NCI-H146 (cell line): Measurements from ENCODE around the gene ARHGAP15.

ENCODE experiments used
- DNase-seq: peaks from one replicate; lab custom pipeline; 2025; lab: John Stamatoyannopoulos, UW

ARHGAP15 gene

DNA sequence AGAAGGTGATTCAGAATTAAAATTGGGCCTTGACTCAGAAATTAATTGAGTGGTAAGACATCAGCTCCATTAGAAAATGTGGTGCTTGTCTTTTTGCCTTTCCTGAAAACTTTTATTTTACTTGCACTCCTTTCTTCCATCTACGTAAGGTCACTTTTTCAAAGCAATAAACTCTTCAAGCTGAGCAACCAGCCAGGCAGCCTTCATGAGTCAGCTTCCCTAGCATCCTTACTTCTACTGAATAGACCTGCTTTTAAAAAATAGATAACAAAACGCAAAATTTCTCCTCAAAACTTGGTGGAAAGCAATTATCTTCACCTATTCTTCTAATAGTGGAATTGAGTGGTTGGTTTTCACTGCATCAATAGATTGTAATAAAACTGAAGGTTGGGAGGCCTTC is 504.2 kb downstream of the ARHGAP15 start:
- no peak for DNase-seq

DNA sequence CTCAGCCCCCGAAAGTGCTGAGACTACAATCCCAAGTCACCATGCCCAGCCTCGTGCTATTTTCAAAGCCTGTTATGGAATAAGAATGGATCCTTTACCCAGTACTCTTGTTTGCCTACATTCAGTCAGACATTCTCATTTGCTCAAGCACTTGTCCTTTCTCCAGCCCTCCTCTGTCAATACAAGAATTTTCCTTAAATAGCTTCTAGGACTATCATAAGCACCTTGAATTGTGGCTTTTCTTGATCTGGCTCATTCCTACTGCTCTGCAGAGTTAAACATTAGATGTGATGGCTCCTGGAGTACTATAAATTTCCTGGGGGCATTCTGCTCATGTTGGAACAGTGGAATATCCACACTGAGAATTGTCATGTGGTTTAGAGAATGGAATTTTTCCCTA is 506.1 kb downstream of the ARHGAP15 start:
- DNase-seq, result no peak

DNA sequence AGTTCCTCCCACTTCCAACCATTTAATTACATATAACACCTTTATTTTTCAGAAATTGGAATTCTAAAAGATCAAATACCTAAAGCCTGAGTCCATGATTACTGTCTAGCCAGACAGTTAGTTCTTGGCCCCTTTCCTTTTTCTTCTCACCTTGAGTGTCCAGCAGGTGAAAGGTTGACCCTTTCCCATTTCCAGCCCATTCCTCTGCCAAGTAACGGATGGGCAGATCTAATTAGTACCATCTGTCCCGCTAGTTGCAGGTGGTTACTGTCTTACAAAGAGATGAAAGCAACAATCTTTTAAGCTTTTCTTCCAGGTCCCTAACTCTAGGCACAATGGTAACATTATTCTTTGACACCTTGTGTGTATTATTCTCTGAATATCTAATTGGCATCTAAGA is 506.7 kb downstream of the ARHGAP15 start:
- DNase-seq, result no peak

DNA sequence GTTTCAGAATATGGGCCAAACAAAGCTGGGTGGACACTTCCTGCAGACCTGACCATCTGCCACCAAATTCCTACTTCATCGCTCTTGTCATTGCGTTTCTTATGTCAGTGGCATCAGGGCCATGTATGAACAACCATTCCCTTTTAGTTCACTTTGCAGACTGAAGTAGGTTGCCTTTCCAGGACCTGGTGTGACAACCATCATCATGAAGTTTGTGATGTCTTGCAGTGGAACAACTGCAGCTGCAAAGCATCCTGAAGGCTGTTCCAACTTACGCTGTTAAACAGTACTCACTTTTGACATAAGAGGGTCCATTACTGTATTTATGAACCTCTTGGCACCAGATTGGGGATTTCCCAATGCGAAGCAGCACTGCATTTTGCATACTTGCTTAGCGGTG is 511.6 kb downstream of the ARHGAP15 start:
- DNase-seq, result no peak

DNA sequence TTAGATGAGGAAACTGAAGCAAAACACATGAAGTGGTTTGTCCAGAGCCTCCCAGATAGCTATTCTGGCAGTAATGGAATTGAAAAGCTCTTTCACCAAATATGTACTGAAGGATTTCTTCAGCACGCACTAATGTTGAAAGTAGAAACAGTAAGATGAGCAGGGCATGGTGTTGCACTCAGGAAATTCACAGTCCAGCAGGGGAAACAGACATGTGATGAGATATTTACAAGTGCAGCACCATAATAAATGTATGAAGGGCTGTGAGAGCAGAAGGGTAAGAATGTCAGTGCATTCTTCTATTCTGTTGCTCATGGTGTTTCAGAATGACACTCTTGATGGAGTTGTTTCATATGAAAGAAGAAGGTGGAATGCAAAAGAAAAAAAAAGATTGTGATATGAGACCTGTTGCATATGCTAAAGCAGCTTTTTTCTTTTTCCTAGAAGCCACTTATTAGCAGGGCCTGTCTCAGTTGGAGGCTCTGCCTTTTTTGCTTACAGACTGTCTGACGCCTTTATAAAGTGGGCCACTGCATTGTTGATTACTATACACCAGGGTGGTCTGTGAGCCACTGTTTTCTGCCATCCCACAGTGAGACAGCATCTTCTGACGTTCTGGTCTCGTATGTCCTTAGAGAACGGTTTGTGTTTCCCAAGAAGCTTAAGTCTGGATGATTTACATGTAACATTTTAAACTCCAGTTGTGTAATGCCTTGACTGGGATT is 516.9 kb downstream of the ARHGAP15 start:
- DNase-seq, result no peak

DNA sequence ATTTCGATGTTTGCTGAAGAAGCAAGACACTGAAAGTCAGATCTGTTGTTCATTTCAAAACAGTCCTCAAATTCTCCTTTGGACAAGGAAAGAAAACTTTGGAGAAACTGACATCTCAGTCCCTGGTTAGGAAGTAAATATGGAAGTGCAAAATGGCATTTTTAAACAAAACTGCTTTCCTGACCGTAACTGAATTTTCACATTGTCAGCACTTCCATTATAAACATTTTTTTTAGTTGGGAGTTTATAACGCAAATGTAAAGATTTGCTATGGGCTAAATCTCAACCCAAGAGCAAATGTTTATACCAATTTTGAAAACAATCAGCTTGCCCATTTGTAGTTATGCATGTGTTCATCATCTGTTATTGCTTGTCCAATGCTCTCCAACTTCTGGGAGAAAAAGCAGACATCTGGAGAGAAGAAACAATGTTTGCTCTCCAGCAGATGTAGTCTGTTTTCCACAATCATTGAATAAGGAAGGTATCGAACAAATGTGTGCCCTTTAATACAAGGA is 520.1 kb downstream of the ARHGAP15 start:
- no peak for DNase-seq

DNA sequence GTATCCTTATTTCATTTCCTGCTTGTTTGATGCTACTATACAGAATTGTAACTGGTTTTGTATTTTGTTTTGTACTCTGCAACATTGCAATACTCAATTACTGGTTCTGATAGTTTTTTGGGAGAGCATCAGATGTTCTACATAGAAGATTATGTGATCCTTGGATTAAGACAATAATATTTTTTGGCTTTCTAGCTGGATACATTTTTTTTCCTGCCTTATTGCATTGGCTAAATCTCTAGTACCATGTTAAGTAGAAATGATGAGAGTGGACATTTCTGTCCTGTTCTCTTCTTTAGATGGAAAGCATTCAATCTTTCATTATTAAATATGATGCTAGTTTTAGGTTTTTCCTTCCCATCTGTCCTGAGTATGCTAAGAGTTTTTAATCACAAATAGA is 523.5 kb downstream of the ARHGAP15 start:
- no peak for DNase-seq

DNA sequence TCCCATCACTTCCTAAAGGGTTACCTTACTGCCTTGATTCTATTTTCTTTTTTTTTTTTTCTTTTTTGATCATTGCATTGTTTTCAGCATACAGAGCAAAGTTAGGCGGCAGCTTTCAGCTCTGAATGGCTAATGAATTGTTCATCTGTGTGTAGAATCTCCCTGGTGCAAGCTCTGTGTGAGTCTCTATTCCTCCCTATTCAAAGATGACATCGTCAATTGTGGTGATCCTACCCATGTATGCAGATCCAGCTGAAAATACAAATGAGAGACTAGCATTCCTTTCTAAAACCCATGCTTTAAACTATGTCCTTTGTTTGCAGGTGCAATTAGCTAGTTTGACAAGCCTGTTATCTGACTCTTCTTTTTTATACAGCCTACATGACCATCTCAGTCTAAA is 539.0 kb downstream of the ARHGAP15 start:
- peak; percentile 68 for DNase-seq

DNA sequence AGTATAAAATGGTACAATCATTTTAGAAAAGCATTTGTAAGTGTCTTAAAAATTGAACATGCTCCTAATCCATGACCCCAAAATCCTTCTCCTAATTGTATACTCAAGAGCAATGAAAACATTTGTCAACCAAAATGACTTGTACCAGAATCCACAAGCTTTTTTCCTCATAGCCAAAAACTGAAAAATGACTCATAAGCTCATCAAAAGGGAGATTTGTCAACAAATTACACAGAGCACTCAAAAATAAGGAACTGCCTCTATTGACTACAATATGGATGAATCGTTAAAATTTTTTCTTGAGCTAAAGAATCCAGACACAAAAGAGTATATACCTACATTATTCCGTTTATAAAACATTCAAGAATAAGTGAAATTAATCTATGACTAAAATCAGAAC is 544.8 kb downstream of the ARHGAP15 start:
- no peak for DNase-seq

DNA sequence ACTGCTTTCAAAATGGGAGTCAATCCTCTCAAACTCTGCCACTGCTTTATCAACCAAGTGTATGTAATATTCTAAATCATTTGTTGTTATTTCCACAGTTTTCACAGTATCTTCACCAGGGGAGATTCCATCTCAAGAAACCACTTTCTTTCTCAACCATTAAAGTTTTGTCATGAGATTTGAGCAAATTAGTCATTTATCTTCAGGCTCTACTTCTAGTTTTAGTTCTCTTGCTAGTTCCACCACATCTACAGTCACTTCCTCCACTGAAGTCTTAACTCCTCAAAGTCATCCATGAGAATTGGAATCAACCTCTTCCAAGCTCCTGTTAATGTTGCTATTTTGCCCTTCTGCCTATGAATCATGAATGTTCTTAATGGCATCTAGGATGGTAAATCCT is 545.8 kb downstream of the ARHGAP15 start:
- no peak for DNase-seq

DNA sequence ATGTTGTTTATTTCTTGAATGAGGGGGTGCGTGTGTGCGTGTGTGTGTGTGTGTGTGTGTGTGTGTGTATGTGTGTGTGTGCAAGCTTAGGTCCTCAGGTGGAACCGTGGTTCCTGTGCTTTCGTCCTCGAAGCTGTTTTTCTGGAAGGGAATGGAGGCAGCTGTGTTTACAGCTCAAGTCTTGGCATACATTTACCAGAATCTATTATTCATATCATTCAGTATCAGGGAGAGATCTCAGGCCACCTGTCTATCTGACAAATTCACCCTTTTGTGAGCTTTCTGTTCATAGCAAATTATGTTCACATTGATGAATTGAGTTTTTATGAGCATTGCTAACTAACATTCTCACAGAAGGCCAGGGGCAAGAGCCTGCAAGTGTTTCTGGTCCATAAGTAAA is 550.4 kb downstream of the ARHGAP15 start:
- DNase-seq, result peak; percentile 82

DNA sequence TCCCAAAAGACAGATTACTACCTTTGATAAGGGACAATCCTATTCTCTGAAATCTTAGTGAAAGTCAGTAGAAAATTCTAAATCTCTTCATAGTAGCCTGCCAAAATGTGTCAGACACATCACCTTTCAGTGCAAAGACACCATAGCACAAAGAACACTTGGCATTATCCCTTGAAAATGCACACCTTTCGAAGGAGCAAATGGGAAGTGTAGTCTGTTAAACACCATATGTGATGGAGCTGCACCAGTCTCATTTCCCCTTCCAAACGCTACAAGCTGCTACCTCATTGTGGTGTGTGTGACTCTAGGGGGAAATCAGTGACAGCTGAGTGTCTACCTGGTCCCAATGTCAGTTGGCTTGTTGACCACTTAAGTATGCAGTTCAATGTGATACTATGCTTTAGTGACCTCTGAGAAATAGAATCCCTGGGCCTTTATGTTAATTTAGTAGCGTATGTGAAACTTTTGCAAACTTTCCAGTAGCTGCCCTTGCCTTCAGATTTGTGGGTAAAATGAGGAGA is 551.7 kb downstream of the ARHGAP15 start:
- DNase-seq, result no peak

DNA sequence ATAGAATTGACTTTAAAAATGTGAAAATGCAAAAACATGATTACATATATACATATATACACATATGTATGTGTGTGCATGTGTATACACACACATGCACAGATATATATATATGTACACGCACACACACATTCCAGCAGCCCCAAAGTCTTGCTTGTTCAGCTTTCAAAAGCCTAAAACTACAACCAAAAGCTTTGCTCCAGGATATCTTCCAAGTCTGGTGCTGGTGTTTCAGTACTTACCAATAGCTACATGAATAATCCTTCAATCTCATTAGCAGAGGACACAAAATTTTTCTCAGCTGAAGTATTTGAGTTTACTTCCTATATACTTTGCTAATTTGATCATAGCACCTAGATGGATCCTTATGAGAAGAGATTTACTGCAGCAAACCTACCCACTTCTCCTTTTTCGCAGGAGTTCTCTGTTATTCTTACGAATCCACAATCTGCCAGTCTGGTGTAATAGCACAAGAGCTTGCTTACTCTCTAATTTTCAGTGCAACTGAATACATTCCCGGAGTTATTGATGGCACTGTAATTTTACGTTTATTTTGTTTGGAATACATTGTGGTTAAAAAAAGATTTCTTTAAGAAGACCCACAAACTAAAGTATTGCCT is 553.3 kb downstream of the ARHGAP15 start:
- no peak for DNase-seq

DNA sequence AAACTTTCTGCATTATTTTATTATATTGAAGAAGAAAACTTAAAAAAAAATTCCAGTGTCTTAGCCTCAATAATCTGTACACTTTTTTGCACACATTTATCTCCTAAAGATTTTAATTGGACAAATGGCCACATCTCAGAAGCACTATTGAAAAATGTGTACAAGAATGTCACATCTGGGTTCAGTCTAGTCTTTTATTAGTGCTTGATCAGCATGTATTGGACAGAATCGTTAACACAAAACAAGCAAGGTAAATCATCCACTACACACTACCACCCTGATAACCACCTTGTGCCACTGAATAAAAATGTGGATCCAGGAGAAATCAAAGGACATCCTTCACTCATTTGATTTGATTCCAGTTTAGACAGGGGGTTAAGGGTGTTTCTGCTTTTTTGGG is 554.8 kb downstream of the ARHGAP15 start:
- DNase-seq, result no peak

DNA sequence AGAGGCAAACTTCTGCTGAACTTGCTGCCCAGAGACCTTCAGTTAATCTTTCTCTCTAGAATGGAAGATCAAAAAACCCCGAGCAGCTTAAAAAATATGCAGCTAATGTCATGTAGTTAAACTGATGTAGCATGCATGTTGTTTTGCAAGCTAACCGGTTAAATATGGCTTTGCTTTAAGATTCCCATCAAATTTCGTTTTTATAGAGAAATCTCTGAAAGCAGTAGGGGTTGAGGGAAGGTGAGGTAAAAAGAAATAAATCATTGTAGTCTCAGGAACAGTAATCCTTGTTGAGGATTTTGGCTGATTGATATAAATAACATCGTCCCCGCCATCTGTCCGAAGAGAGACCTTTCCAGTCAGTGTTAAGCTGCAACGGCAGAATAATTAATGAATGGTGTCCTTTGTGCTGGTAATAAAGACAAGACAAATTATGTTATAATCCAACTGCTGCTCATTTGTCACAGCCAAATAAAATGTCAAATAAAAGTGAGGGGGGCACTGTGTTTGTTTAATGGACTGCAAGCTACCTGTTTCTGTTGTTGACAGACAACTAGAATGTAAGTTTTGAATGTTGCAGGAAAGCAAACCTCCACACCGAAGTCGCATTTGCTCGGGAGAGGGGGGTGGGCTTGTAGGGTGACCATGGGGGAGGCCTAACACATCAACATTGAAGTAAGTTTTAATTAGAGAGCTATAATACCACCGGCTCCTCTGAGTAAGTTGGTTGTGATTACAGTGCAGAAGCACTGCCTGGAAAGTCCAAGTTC is 555.5 kb downstream of the ARHGAP15 start:
- peak; percentile 18 for DNase-seq

DNA sequence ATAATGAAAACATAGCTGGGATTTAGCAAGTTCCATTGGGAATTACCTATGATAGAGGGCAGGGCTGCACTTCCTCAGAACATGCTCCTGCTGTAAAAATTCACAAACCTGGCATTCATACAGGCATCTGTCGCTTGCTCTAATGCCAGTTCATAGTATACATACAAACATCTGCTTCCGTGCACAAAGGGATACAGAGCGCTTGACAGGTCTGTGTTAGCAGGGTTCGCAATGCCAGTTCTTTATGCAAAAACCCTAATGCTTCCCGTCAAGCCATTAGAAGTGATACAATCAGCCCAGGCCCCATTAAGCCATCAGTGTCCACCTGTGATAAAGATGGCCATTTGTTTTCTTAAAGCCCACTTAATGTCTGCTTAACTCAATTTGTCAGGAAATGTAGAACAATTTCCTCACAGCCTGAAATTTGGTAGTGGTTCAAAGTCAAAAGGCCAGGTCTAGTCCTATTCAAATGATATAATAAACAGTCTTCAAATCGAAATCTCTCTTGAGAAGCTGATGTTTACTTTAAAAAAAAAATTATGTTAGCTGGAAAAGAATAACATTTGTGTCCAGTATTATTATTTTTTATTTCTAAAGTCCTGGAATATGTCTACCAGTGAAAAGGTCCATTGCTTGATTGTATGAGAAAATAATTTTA is 556.3 kb downstream of the ARHGAP15 start:
- DNase-seq, result peak; percentile 72

DNA sequence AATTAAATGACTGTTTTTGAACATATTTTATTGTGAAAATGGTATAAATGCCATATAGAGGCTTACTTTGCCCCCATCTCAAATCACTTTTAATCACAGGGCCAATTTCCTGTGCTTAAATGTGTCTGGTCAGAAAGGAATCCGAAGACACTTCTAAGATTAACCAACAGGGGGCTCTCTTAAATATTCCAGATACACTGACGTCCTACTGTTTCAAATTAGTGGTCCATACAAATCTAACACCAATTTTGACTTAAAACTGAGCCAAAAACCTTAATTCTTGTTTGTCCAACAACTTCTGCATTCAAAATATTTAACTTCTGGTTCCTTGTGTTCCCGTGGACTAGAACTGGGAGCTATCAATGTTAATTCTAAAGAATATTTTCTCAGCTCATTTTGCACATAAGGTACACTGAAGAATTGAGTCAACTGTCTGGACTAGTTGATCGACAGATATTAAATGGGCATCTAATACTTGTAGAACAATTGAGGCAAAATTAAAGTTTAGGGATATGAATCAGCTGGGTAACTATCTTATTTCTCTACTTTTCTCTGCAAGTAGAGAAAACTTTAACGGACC is 557.5 kb downstream of the ARHGAP15 start:
- peak; percentile 25 for DNase-seq

DNA sequence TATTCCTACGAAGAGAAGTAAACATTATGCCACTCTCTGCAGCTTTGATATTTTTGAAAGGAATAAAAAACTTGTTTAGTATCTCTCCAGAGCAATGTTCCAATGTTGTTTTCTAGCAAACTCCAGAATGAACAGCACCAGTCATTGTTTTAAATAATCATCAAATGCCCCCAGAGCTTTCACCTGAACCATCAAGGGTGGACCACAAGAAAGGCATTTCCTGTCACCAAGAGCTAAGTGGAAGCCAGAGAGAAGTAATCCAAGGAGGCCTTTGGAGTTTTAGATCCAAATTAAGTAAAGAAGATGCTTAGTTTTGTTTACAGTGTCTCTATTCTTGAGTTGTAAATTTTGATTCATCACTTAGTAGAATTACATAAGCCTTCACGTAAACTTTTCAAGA is 559.0 kb downstream of the ARHGAP15 start:
- no peak for DNase-seq

DNA sequence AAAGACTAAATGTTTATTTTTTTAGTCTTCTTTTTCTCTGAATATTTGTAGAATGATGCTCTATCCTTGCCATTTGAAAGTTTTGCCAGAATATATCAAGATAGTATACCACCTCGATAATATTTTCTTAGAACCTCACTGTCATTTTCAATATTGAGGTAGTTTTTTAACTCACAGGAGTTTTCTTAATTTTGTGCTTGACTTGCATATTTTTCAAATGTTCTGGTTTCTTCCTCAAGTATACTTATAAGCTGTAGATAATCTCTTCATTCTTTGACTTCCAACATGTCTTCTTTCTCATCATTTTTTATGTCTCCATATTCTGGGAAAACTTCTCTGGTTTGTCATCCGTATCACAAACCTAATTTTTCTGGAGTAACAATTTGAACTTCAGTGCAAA is 559.6 kb downstream of the ARHGAP15 start:
- DNase-seq, result no peak

DNA sequence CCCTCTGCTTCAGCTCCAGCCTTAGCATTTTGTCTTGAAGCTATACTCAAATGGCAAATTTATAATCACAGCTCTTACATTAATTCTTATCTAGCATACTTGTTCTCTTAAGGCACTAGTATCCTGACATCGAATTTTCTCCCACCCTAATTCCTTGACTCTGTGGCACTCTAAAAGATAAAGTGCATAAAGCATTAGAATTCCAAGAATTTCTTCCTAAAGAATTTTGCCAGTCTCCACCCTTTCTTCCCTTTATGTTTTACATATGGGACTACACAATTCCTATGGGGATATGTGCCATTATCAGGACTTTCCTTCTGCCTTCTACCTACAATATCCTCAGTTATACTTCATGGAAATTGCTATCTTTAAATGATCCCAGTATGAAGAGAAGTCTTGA is 560.3 kb downstream of the ARHGAP15 start:
- no peak for DNase-seq

DNA sequence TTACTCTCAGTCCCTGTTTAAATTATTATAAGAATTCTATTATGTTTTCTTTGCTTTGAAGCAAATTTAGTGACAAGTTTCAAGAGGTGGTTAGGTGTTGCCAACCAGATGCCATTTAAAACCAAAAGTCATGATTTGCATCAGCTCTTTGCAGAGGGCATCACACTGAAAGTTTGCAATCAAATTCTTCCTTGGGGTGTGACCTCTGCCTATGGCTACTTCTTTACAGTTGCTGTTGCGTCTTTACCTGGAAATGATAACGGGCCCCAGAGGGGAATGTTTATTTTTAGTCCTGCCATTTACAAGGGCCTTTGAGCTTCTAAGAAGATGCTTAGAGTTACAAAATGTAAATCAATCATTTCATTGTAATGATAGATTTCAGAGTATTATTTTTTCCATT is 561.0 kb downstream of the ARHGAP15 start:
- DNase-seq, result no peak

DNA sequence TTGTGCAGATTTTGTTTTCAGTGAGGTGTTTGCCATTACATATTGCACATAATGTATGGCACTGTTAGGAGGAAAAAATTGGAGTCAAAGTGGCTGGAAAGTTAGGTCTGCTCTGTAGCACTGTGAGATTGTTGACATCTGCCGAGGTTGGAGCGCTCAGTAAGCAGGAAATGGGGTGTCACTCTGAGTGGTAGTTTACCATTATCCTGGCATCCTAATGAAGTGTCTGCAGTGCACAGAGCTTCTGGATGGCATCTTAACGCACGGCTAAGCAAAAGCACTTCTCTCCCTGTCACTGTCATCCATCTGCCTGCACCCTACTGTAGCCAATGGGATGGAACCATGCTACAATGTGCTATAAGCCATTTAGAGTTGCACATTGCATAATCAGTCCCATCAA is 561.9 kb downstream of the ARHGAP15 start:
- no peak for DNase-seq
